Liver (tissue), 9 donors: ENCODE results near the gene CDC42. TPM values are rescaled to one million over a fixed set of nuclear protein-coding genes. Genes with fewer than 3 reads are reported as not detected.

Experiments used
- DNase-seq: peaks from one replicate; pipeline ENCODE4 v3.0.0-alpha.2; 2017; ENCODE audit warnings: low spot score
- H3K27ac ChIP-seq, 2 donors: one replicate each; pipeline ENCODE4 v1.7.0; 2013; ENCODE audit warnings: inconsistent platforms in 2 of 2, low read length in 2 of 2, control low read depth in 1 of 2, low read depth in 1 of 2, mild to moderate bottlenecking in 1 of 2
- H3K27me3 ChIP-seq, 4 donors: one replicate each; pipeline versions ENCODE4 v1.6.1 to v1.7.0; 2013; ENCODE audit warnings: low read length in 3 of 4, inconsistent platforms in 1 of 4, mild to moderate bottlenecking in 1 of 4, moderate library complexity in 1 of 4; ENCODE audit not compliant: control insufficient read depth in 4 of 4, insufficient read depth in 4 of 4
- H3K36me3 ChIP-seq, 4 donors: one replicate each; pipeline versions ENCODE4 v1.6.1 to v1.7.0; 2013; ENCODE audit warnings: low read length in 3 of 4, mild to moderate bottlenecking in 3 of 4, low read depth in 1 of 4, moderate library complexity in 1 of 4; ENCODE audit not compliant: control insufficient read depth in 4 of 4, insufficient read depth in 3 of 4
- H3K4me1 ChIP-seq, 4 donors: one replicate each; pipeline versions ENCODE4 v1.6.1 to v1.7.0; 2013; ENCODE audit warnings: low read length in 3 of 4, mild to moderate bottlenecking in 3 of 4, moderate library complexity in 1 of 4; ENCODE audit not compliant: control insufficient read depth in 4 of 4, insufficient read depth in 4 of 4
- H3K4me3 ChIP-seq, 3 donors: one replicate each; pipeline versions ENCODE4 v1.6.1 to v1.7.0; 2013; ENCODE audit warnings: low read length in 3 of 3, control low read depth in 1 of 3, low read depth in 1 of 3, mild to moderate bottlenecking in 1 of 3
- H3K9ac ChIP-seq, 2 donors: one replicate each; pipeline ENCODE4 v1.7.0; 2013; ENCODE audit warnings: low read length in 2 of 2, mild to moderate bottlenecking in 2 of 2, moderate library complexity in 2 of 2, control low read depth in 1 of 2, low read depth in 1 of 2
- H3K9me3 ChIP-seq, 4 donors: one replicate each; pipeline versions ENCODE4 v1.6.1 to v1.7.0; 2013; ENCODE audit warnings: low read length in 3 of 4; ENCODE audit not compliant: control insufficient read depth in 4 of 4
- ATF3 ChIP-seq: IDR thresholded peaks from 2 replicates; pipeline ENCODE4 v1.6.1; 2016; ENCODE audit warnings: antibody characterized with exemption
- FOXA1 ChIP-seq: IDR thresholded peaks from 2 replicates; pipeline ENCODE4 v1.6.1; 2016; ENCODE audit warnings: antibody characterized with exemption
- FOXA2 ChIP-seq: IDR thresholded peaks from 2 replicates; pipeline ENCODE4 v1.6.1; 2016; ENCODE audit warnings: antibody characterized with exemption
- GABPA ChIP-seq, 2 donors: IDR thresholded peaks in 1 of 2; conservative IDR thresholded peaks in 1 of 2; 2 replicates each; pipeline ENCODE4 v1.6.1; 2016; ENCODE audit warnings: antibody characterized with exemption in 2 of 2, mild to moderate bottlenecking in 1 of 2, moderate library complexity in 1 of 2
- JUND ChIP-seq, 2 donors: IDR thresholded peaks; 2 replicates each; pipeline ENCODE4 v1.6.1; 2016; ENCODE audit warnings: antibody characterized with exemption in 2 of 2
- NR2F2 ChIP-seq: IDR thresholded peaks from 2 replicates; pipeline ENCODE4 v1.6.1; 2016; ENCODE audit warnings: antibody characterized with exemption
- REST ChIP-seq: IDR thresholded peaks from 2 replicates; pipeline ENCODE4 v1.6.1; 2016; ENCODE audit warnings: antibody characterized with exemption, mild to moderate bottlenecking
- RXRA ChIP-seq, 2 donors: IDR thresholded peaks; 2 replicates each; pipeline ENCODE4 v1.6.1; 2017 to 2018; ENCODE audit warnings: antibody characterized with exemption in 2 of 2, mild to moderate bottlenecking in 1 of 2
- SP1 ChIP-seq: IDR thresholded peaks from 2 replicates; pipeline ENCODE4 v1.6.1; 2018; ENCODE audit warnings: antibody characterized with exemption, mild to moderate bottlenecking
- TAF1 ChIP-seq: conservative IDR thresholded peaks from 2 replicates; pipeline ENCODE4 v1.6.1; 2016; ENCODE audit warnings: antibody characterized with exemption, mild to moderate bottlenecking
- YY1 ChIP-seq: IDR thresholded peaks from 2 replicates; pipeline ENCODE4 v1.6.1; 2016; ENCODE audit warnings: antibody characterized with exemption, mild to moderate bottlenecking
- WGBS: extraction: QIAGEN DNeasy Blood & Tissue Kit; methylation state at CpG from one replicate; pipeline ENCODE4 v1.1.7; 2013; 5-methylcytosine and 5-hydroxymethylcytosine counted together
- polyA plus RNA-seq, 2 donors: library from polyadenylated mRNA; stranded (reverse) in 1 of 2; unstranded in 1 of 2; fragments of 200-250 nt in 1 of 2; fragments of >200 nt in 1 of 2; fragmentation: Nextera tagmentation in 1 of 2; extraction: Ambion mirVana in 1 of 2; gene quantifications; one replicate each; pipeline versions ENCODE4 v1.2.1 to v1.2.3, GENCODE V29; 2013 to 2015
- total RNA-seq, 2 donors: library from RNA; depleted of rRNA; stranded (reverse); fragments of >200 nt; gene quantifications; one replicate each; pipeline ENCODE4 v1.2.3, GENCODE V29; 2014
- TF ChIP-seq, protein P1 (sequence below): IDR thresholded peaks from 2 replicates; pipeline ENCODE4 v1.6.1; 2016; ENCODE audit warnings: antibody characterized with exemption
- donor health status: healthy.
- donor health status: healthy.
- donor health status: healthy.
- donor health status: healthy.
- donor health status: healthy.

CDC42 gene
- total and polyA plus RNA-seq, 4 donors: 40.3 to 140 (median 69.0) TPM

GRCh38 chr1:22037520-22037919 lies 15.0 kb upstream of the CDC42 start:
- no peak for DNase-seq
- 67% methylated on average over 7 of the region's 7 CpGs for WGBS
- H3K9me3 ChIP-seq: no peaks in the 10 kb centered on the region
- no peak overlapping the region for H3K27ac ChIP-seq
- H3K27me3 ChIP-seq: no peaks in the 10 kb centered on the region
- no peaks in the 10 kb centered on the region for H3K4me1 ChIP-seq
- H3K9ac ChIP-seq: no peak overlapping the region
- TF ChIP-seq FOXA2: no peak
- TF ChIP-seq RXRA (IDR thresholded peaks at IDR 0.05): no peak
- no peak for TF ChIP-seq YY1
- no peak for TF ChIP-seq NR2F2
- TF ChIP-seq ATF3: no peak
- no peak for TF ChIP-seq FOXA1
- TF ChIP-seq GABPA (IDR thresholded peaks at IDR 0.05 in 1 of 2, conservative IDR thresholded peaks at IDR 0.05 in 1 of 2): no peak
- no peak for TF ChIP-seq TAF1
- H3K36me3 ChIP-seq: no peaks in the 10 kb centered on the region
- H3K4me3 ChIP-seq: no peak overlapping the region

GRCh38 chr1:22038036-22038435 lies 14.5 kb upstream of the CDC42 start:
- no peaks in the 10 kb centered on the region for H3K36me3 ChIP-seq
- H3K9me3 ChIP-seq: no peaks in the 10 kb centered on the region
- no peak overlapping the region for H3K4me3 ChIP-seq
- H3K9ac ChIP-seq: no peak overlapping the region
- TF ChIP-seq JUND (IDR thresholded peaks at IDR 0.05) (no peak), REST (no peak)
- TF ChIP-seq, protein P1, sequence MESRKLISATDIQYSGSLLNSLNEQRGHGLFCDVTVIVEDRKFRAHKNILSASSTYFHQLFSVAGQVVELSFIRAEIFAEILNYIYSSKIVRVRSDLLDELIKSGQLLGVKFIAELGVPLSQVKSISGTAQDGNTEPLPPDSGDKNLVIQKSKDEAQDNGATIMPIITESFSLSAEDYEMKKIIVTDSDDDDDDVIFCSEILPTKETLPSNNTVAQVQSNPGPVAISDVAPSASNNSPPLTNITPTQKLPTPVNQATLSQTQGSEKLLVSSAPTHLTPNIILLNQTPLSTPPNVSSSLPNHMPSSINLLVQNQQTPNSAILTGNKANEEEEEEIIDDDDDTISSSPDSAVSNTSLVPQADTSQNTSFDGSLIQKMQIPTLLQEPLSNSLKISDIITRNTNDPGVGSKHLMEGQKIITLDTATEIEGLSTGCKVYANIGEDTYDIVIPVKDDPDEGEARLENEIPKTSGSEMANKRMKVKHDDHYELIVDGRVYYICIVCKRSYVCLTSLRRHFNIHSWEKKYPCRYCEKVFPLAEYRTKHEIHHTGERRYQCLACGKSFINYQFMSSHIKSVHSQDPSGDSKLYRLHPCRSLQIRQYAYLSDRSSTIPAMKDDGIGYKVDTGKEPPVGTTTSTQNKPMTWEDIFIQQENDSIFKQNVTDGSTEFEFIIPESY: no peak
- no peak overlapping the region for H3K27ac ChIP-seq
- H3K27me3 ChIP-seq: no peaks in the 10 kb centered on the region
- no peaks in the 10 kb centered on the region for H3K4me1 ChIP-seq
- no peak for DNase-seq
- whole genome bisulfite sequencing: 92% methylated on average over 5 of the region's 5 CpGs

DNA sequence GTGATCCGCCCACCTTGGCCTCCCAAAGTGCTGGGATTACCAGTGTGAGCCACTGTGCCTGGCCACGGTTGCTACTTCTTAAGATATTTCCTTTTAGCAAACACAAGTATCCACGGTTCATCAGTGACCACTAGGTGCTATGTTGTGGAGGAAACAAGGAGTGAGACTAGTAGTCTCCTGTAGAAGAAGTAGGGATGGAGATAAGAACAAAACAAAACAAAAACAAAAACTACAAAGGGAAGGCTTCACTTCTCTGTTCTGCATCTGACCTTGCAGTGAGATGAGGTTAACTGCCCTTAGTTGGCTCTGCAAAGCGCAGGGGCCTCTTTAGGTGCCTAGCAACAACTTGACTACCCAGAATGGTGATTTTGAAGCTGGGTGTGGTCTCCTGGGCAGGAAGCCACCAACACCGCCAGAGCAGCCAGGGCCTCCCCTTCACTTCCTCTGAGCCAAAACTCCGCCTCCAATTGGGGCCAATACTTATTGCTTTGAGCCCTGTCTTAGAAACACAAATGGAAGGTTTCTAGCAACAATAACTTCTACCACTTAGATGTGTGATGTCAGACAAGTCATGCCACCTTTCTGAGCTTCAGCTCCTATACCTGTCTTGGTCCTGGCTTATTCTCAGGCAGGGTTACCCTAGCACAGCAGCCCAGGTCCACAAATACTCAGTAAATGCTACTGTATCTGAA lies 12.8 kb upstream of the CDC42 start:
- Histone ChIP-seq H3K27me3 (no peaks in the 10 kb centered on the region), H3K4me3 (no peak overlapping the region), H3K9ac (peak overlapping the region in 1 of 2 donors; percentile 24), H3K36me3 (no peaks in the 10 kb centered on the region), H3K4me1 (no peaks in the 10 kb centered on the region), H3K9me3 (no peaks in the 10 kb centered on the region), H3K27ac (peak overlapping the region in 1 of 2 donors; percentile 28)
- DNase-seq: peak; percentile 74
- TF ChIP-seq SP1: peak; percentile 43
- no peak for TF ChIP-seq FOXA2
- no peak for TF ChIP-seq JUND (IDR thresholded peaks at IDR 0.05)
- WGBS: 56% methylated on average over 6 of the region's 6 CpGs
